Prostate gland (tissue), 2 donors: ENCODE results near the gene ASPSCR1. TPM values are rescaled to one million over a fixed set of nuclear protein-coding genes. Genes with fewer than 3 reads are reported as not detected.

ENCODE experiments used
- DNase-seq: peaks from one replicate; pipeline ENCODE4 v3.0.0-alpha.2; 2019; ENCODE audit warnings: low spot score
- H3K27ac ChIP-seq, 2 donors: fragments of 200-600 bp; sonication (generic); 2 replicates each; pipeline ENCODE4 v1.5.1; 2017 to 2019
- H3K27me3 ChIP-seq: fragments of 200-600 bp; sonication (generic); replicated peaks from 2 replicates; pipeline ENCODE4 v1.5.1; 2019; ENCODE audit not compliant: insufficient read depth
- H3K36me3 ChIP-seq, 2 donors: fragments of 200-600 bp; sonication (generic); 1 replicate in 1 of 2; 2 replicates in 1 of 2; pipeline versions ENCODE4 v1.5.1 to v1.8.1; 2017 to 2019
- H3K4me1 ChIP-seq: fragments of 200-600 bp; sonication (generic); replicated peaks from 2 replicates; pipeline ENCODE4 v1.5.1; 2019
- H3K4me3 ChIP-seq, 2 donors: fragments of 200-600 bp; sonication (generic); 2 replicates each; pipeline ENCODE4 v1.5.1; 2017 to 2019
- H3K9me3 ChIP-seq: fragments of 200-600 bp; sonication (generic); 2 replicates; pipeline ENCODE4 v1.5.1; 2017
- CTCF ChIP-seq, 4 experiments: fragments of 200-600 bp in 2 of 4; fragments of 450-650 bp in 2 of 4; sonication (generic) in 2 of 4; IDR thresholded peaks; 1 replicate in 3 of 4; 2 replicates in 1 of 4; pipeline ENCODE4 v1.5.1; 2016 to 2019; ENCODE audit warnings: antibody characterized with exemption in 4 of 4, mild to moderate bottlenecking in 2 of 4, moderate library complexity in 2 of 4
- POLR2A ChIP-seq: fragments of 450-650 bp; IDR thresholded peaks from one replicate; pipeline ENCODE4 v1.6.1; 2016; ENCODE audit warnings: antibody characterized with exemption, mild to moderate bottlenecking
- POLR2AphosphoS5 ChIP-seq: sonication (generic); formaldehyde crosslinking; IDR thresholded peaks from one replicate; pipeline ENCODE4 v1.6.1; 2017; ENCODE audit warnings: antibody characterized with exemption
- WGBS: methylation state at CpG from one replicate; pipeline ENCODE4 v1.1.5; 2018; 5-methylcytosine and 5-hydroxymethylcytosine counted together
- intact Hi-C: fragments of 100-400 bp; cut with DNase I; formaldehyde crosslinking; loops from one replicate; pipeline ENCODE4 v1.14.2; 2022
- total RNA-seq, 2 donors: library from RNA; depleted of rRNA; stranded (reverse); fragments of >200 nt; gene quantifications; one replicate each; pipeline ENCODE4 v1.1.0, GENCODE V29; 2016

ASPSCR1 gene
- total RNA-seq, 2 donors from 2014 or later: 30.7 to 39.7 TPM

GRCh38 chr17:81983011-81983638 is 5.7 kb downstream of the ASPSCR1 start:
- intact Hi-C loops: no loop called here
- no peaks in the 10 kb centered on the region for H3K27me3 ChIP-seq
- H3K36me3 ChIP-seq: no peaks in the 10 kb centered on the region
- TF ChIP-seq POLR2A (no peak), CTCF (IDR thresholded peaks at IDR 0.05) (no peak), POLR2AphosphoS5 (no peak)
- H3K4me3 ChIP-seq: no peak overlapping the region
- DNase-seq: no peak
- H3K9me3 ChIP-seq: no peaks in the 10 kb centered on the region
- H3K4me1 ChIP-seq: peaks cover 4% of the 10 kb centered on the region
- WGBS: 89% methylated on average over 35 of the region's 35 CpGs
- no peak overlapping the region for H3K27ac ChIP-seq

GRCh38 chr17:81983639-81984373 is 6.4 kb downstream of the ASPSCR1 start:
- no peaks in the 10 kb centered on the region for H3K9me3 ChIP-seq
- H3K4me1 ChIP-seq: no peaks in the 10 kb centered on the region
- intact Hi-C loops: no loop called here
- TF ChIP-seq POLR2A (no peak), POLR2AphosphoS5 (no peak)
- no peak overlapping the region for H3K4me3 ChIP-seq
- H3K36me3 ChIP-seq: no peaks in the 10 kb centered on the region
- H3K27me3 ChIP-seq: no peaks in the 10 kb centered on the region
- WGBS: 95% methylated on average over 26 of the region's 26 CpGs
- no peak for DNase-seq
- no peak overlapping the region for H3K27ac ChIP-seq

- H3K27ac ChIP-seq: no peak overlapping the region
- 92% methylated on average over 21 of the region's 21 CpGs for WGBS
- no peak overlapping the region for H3K4me3 ChIP-seq
- no peaks in the 10 kb centered on the region for H3K4me1 ChIP-seq
- H3K9me3 ChIP-seq: no peaks in the 10 kb centered on the region
- no peaks in the 10 kb centered on the region for H3K27me3 ChIP-seq
- intact Hi-C loops: no loop called here
- H3K36me3 ChIP-seq: no peaks in the 10 kb centered on the region
- no peak for TF ChIP-seq POLR2A
- TF ChIP-seq POLR2AphosphoS5: no peak
- no peak for TF ChIP-seq CTCF (IDR thresholded peaks at IDR 0.05)
- no peak for DNase-seq
Observed at GRCh38 chr17:81984773-81985410, 7.5 kb downstream of the ASPSCR1 start.

GRCh38 chr17:81986606-81987005 is 9.2 kb downstream of the ASPSCR1 start:
- intact Hi-C loops: no loop called here
- DNase-seq: no peak
- no peaks in the 10 kb centered on the region for H3K36me3 ChIP-seq
- TF ChIP-seq POLR2AphosphoS5: no peak
- TF ChIP-seq CTCF (IDR thresholded peaks at IDR 0.05): no peak
- no peak for TF ChIP-seq POLR2A
- no peaks in the 10 kb centered on the region for H3K27me3 ChIP-seq
- no peaks in the 10 kb centered on the region for H3K9me3 ChIP-seq
- no peak overlapping the region for H3K4me3 ChIP-seq
- 96% methylated on average over 26 of the region's 26 CpGs for WGBS
- H3K4me1 ChIP-seq: peaks cover 6% of the 10 kb centered on the region
- H3K27ac ChIP-seq: no peak overlapping the region

GRCh38 chr17:81987161-81987770 is 9.8 kb downstream of the ASPSCR1 start:
- intact Hi-C loops: no loop called here
- Histone ChIP-seq H3K9me3 (no peaks in the 10 kb centered on the region), H3K36me3 (no peaks in the 10 kb centered on the region), H3K4me1 (peaks cover 9% of the 10 kb centered on the region), H3K4me3 (no peak overlapping the region), H3K27me3 (no peaks in the 10 kb centered on the region), H3K27ac (no peak overlapping the region)
- 85% methylated on average over 26 of the region's 26 CpGs for WGBS
- TF ChIP-seq POLR2AphosphoS5 (no peak), CTCF (IDR thresholded peaks at IDR 0.05) (no peak)
- DNase-seq: no peak
